Right lobe of liver (tissue), 4 donors: ENCODE measurements around the gene CDK14.

Source experiments
- POLR2A ChIP-seq: fragments of 450-650 bp; IDR thresholded peaks from one replicate; pipeline ENCODE4 v1.6.1; 2017; ENCODE audit warnings: antibody characterized with exemption, mild to moderate bottlenecking
- TF ChIP-seq, protein P1 (sequence below), 4 donors: fragments of 200-600 bp in 3 of 4; fragments of 450-650 bp in 1 of 4; IDR thresholded peaks; one replicate each; pipeline versions ENCODE4 v1.5.1 to v1.8.0; 2016 to 2022; ENCODE audit warnings: antibody characterized with exemption in 4 of 4, mild to moderate bottlenecking in 2 of 4
- donor health status: DM: no; HTN: no; CAD: no.
- donor health status: DM: no; HTN: no; CAD: no.
- donor health status: DM: no; HTN: yes; CAD: no.

DNA sequence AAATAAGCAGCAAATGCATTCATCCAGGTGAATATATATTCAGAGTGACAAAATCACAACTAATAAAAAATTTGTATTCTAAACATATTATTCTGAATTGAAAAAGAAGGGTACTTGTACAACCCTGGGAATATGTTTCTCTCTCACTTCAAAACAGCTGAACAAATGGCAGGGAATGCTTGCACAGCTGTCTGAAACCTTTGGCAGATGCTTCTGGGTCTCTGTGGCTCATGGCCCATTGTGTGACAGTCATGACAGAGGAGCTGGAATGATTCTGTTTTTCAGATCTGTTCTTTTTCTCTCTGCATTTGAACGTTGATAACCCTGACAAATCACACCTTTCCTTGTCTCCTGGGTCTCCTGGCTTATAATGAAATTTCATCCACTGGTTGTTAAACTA is 392.4 kb downstream of the CDK14 start:
- TF ChIP-seq POLR2A, result no peak
- TF ChIP-seq, protein P1, sequence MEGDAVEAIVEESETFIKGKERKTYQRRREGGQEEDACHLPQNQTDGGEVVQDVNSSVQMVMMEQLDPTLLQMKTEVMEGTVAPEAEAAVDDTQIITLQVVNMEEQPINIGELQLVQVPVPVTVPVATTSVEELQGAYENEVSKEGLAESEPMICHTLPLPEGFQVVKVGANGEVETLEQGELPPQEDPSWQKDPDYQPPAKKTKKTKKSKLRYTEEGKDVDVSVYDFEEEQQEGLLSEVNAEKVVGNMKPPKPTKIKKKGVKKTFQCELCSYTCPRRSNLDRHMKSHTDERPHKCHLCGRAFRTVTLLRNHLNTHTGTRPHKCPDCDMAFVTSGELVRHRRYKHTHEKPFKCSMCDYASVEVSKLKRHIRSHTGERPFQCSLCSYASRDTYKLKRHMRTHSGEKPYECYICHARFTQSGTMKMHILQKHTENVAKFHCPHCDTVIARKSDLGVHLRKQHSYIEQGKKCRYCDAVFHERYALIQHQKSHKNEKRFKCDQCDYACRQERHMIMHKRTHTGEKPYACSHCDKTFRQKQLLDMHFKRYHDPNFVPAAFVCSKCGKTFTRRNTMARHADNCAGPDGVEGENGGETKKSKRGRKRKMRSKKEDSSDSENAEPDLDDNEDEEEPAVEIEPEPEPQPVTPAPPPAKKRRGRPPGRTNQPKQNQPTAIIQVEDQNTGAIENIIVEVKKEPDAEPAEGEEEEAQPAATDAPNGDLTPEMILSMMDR (IDR thresholded peaks at IDR 0.05), result no peak
